CD14-positive monocyte (primary cell): ENCODE measurements around the gene SGK1. TPM values are rescaled to one million over a fixed set of nuclear protein-coding genes. Genes with fewer than 3 reads are reported as not detected.

Source experiments
- DNase-seq, 3 donors: peaks; one replicate each; pipeline ENCODE4 v3.0.0-alpha.2; 2011 to 2022
- H2AFZ ChIP-seq: 2 replicates; pipeline ENCODE4 v1.6.0; 2012; ENCODE audit warnings: mild to moderate bottlenecking, low read depth, low read length, inconsistent platforms; ENCODE audit not compliant: insufficient read depth, poor library complexity, severe bottlenecking
- H3K27ac ChIP-seq, 2 donors: 1 replicate in 1 of 2; 2 replicates in 1 of 2; pipeline ENCODE4 v1.5.1; 2012 to 2013; ENCODE audit warnings: low read length in 2 of 2, control low read depth in 1 of 2, inconsistent platforms in 1 of 2, low read depth in 1 of 2, mild to moderate bottlenecking in 1 of 2
- H3K27me3 ChIP-seq, 2 donors: one replicate each; pipeline versions ENCODE4 v1.6.0 to v1.6.1; 2011 to 2013; ENCODE audit warnings: low read length in 2 of 2; ENCODE audit not compliant: control insufficient read depth in 2 of 2, insufficient read depth in 2 of 2
- H3K36me3 ChIP-seq, 2 donors: replicated peaks in 1 of 2; 1 replicate in 1 of 2; 2 replicates in 1 of 2; pipeline versions ENCODE4 v1.5.1 to v1.6.1; 2012 to 2013; ENCODE audit warnings: low read length in 2 of 2, control low read depth in 1 of 2, inconsistent platforms in 1 of 2, mild to moderate bottlenecking in 1 of 2; ENCODE audit not compliant: insufficient read depth in 2 of 2, control insufficient read depth in 1 of 2
- H3K4me1 ChIP-seq, 2 donors: 1 replicate in 1 of 2; 2 replicates in 1 of 2; pipeline versions ENCODE4 v1.5.1 to v1.6.1; 2012 to 2013; ENCODE audit warnings: low read length in 2 of 2, control low read depth in 1 of 2, inconsistent platforms in 1 of 2, mild to moderate bottlenecking in 1 of 2, moderate library complexity in 1 of 2; ENCODE audit not compliant: insufficient read depth in 2 of 2, control insufficient read depth in 1 of 2
- H3K4me2 ChIP-seq: replicated peaks from 2 replicates; pipeline ENCODE3; 2012; ENCODE audit warnings: low read length, moderate library complexity, mild to moderate bottlenecking; ENCODE audit not compliant: poor library complexity, severe bottlenecking; ENCODE audit errors: extremely low read depth
- H3K4me3 ChIP-seq, 3 experiments: fragments of 200-600 bp in 1 of 3; sonication (generic) in 1 of 3; replicated peaks in 1 of 3; 1 replicate in 2 of 3; 2 replicates in 1 of 3; pipeline ENCODE4 v1.5.1; 2011 to 2013; ENCODE audit warnings: low read length in 3 of 3, mild to moderate bottlenecking in 3 of 3, control low read depth in 2 of 3, low read depth in 2 of 3, inconsistent platforms in 1 of 3, moderate library complexity in 1 of 3
- H3K79me2 ChIP-seq: 2 replicates; pipeline ENCODE4 v1.6.0; 2012; ENCODE audit warnings: mild to moderate bottlenecking, control low read depth, inconsistent platforms, low read length, moderate library complexity; ENCODE audit not compliant: insufficient read depth
- H3K9ac ChIP-seq: 2 replicates; pipeline ENCODE4 v1.6.0; 2017; ENCODE audit warnings: low read length, mild to moderate bottlenecking; ENCODE audit not compliant: insufficient read depth, poor library complexity, severe bottlenecking
- H3K9me3 ChIP-seq, 2 donors: replicated peaks in 1 of 2; 1 replicate in 1 of 2; 2 replicates in 1 of 2; pipeline versions ENCODE4 v1.5.1 to v1.6.1; 2012 to 2013; ENCODE audit warnings: low read length in 2 of 2, control low read depth in 1 of 2; ENCODE audit not compliant: control insufficient read depth in 1 of 2, insufficient read depth in 1 of 2
- H4K20me1 ChIP-seq: 2 replicates; pipeline ENCODE4 v1.6.0; 2012; ENCODE audit warnings: mild to moderate bottlenecking, low read length, control low read depth, moderate library complexity; ENCODE audit not compliant: insufficient read depth
- H3K27ac Mint-ChIP-seq, 7 donors: one replicate each; pipeline ENCODE4 v1.8.0; 2020; ENCODE audit warnings: mild to moderate bottlenecking in 7 of 7, mixed read lengths in 7 of 7, moderate library complexity in 6 of 7, inconsistent platforms in 2 of 7
- H3K27me3 Mint-ChIP-seq, 3 donors: one replicate each; pipeline ENCODE4 v1.8.0; 2021 to 2022; ENCODE audit warnings: low read depth in 3 of 3, mild to moderate bottlenecking in 3 of 3, mixed read lengths in 3 of 3, moderate library complexity in 3 of 3, inconsistent platforms in 1 of 3
- H3K36me3 Mint-ChIP-seq, 2 donors: one replicate each; pipeline ENCODE4 v1.8.0; 2020; ENCODE audit warnings: mixed read lengths in 2 of 2, inconsistent platforms in 1 of 2, mild to moderate bottlenecking in 1 of 2
- H3K4me1 Mint-ChIP-seq: one replicate; pipeline ENCODE4 v1.8.0; 2020; ENCODE audit warnings: mild to moderate bottlenecking, mixed read lengths
- H3K4me3 Mint-ChIP-seq, 2 donors: one replicate each; pipeline ENCODE4 v1.8.0; 2020; ENCODE audit warnings: mild to moderate bottlenecking in 2 of 2, mixed read lengths in 2 of 2, moderate library complexity in 1 of 2
- H3K9me3 Mint-ChIP-seq, 7 donors: one replicate each; pipeline ENCODE4 v1.8.0; 2020 to 2022; ENCODE audit warnings: mixed read lengths in 7 of 7, mild to moderate bottlenecking in 6 of 7, moderate library complexity in 6 of 7, inconsistent platforms in 2 of 7
- WGBS: methylation state at CpG from one replicate; pipeline ENCODE4 v1.1.5; 2013; ENCODE audit warnings: missing lambda C conversion rate; ENCODE audit not compliant: insufficient coverage; 5-methylcytosine and 5-hydroxymethylcytosine counted together
- intact Hi-C, 2 donors: fragments of 100-400 bp; cut with micrococcal nuclease; formaldehyde crosslinking; loops; one replicate each; pipeline versions ENCODE4 v1.15.0 to v1.15.1; 2023
- polyA plus RNA-seq, 3 donors: library from polyadenylated mRNA; depleted of rRNA in 1 of 3; unstranded in 2 of 3; stranded (reverse) in 1 of 3; fragments of 300-500 nt in 2 of 3; fragments of >200 nt in 1 of 3; fragmentation: Illumina TruSeq in 2 of 3; gene quantifications; 1 replicate in 2 of 3; 2 replicates in 1 of 3; pipeline ENCODE4 v1.2.3, GENCODE V29; 2012 to 2021
- TF ChIP-seq, protein P1 (sequence below): fragments of 200-600 bp; IDR thresholded peaks from one replicate; pipeline ENCODE4 v1.8.0; 2022; ENCODE audit warnings: antibody characterized with exemption, mild to moderate bottlenecking

The SGK1 gene
- polyA plus RNA-seq, 3 donors: 373 to 419 (median 407) TPM

GRCh38 chr6:134164300-134164699, 153.6 kb downstream of the SGK1 start:
- intact Hi-C loops: no loop called here
- Mint-ChIP-seq H3K27ac (no peak overlapping the region), H3K36me3 (peaks cover 17 to 29% of the 10 kb centered on the region in 2 donors), H3K4me3 (no peak overlapping the region), H3K4me1 (peaks cover 3% of the 10 kb centered on the region), H3K9me3 (no peaks in the 10 kb centered on the region), H3K27me3 (peaks cover 1 to 10% (median 2%) of the 10 kb centered on the region in 3 donors)
- TF ChIP-seq, protein P1, sequence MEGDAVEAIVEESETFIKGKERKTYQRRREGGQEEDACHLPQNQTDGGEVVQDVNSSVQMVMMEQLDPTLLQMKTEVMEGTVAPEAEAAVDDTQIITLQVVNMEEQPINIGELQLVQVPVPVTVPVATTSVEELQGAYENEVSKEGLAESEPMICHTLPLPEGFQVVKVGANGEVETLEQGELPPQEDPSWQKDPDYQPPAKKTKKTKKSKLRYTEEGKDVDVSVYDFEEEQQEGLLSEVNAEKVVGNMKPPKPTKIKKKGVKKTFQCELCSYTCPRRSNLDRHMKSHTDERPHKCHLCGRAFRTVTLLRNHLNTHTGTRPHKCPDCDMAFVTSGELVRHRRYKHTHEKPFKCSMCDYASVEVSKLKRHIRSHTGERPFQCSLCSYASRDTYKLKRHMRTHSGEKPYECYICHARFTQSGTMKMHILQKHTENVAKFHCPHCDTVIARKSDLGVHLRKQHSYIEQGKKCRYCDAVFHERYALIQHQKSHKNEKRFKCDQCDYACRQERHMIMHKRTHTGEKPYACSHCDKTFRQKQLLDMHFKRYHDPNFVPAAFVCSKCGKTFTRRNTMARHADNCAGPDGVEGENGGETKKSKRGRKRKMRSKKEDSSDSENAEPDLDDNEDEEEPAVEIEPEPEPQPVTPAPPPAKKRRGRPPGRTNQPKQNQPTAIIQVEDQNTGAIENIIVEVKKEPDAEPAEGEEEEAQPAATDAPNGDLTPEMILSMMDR: no peak
- Histone ChIP-seq H3K9ac (no peak overlapping the region), H3K27ac (no peak overlapping the region), H4K20me1 (peaks cover 17% of the 10 kb centered on the region), H3K4me1 (no peaks in the 10 kb centered on the region), H3K79me2 (no peaks in the 10 kb centered on the region), H3K4me2 (no peak overlapping the region), H3K4me3 (no peak overlapping the region), H3K9me3 (no peaks in the 10 kb centered on the region), H3K27me3 (no peaks in the 10 kb centered on the region), H2AFZ (no peak overlapping the region), H3K36me3 (peaks cover 18 to 21% of the 10 kb centered on the region in 2 donors)
- WGBS: 92% methylated on average over 6 of the region's 8 CpGs
- DNase-seq: no peak

DNA sequence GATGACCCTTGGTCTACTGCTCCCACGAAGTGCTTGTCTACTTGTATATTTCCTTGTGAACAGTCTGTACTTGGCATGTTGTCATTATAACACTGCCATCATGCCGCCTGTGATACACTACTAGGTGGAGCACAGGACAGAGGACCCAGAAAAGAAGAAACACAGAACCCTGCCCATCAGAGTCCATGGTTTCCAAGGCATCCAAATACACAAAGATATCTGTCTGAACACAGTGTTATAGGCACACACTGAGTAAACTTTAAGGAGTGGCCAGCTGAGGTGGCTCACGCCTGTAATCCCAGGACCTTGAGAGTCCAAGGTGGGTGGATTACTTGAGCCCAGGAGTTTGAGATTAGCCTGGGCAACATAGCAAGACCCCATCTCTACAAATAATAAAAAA, 155.0 kb downstream of the SGK1 start:
- 88% methylated on average over 1 of the region's 3 CpGs for WGBS
- Histone ChIP-seq H2AFZ (no peak overlapping the region), H3K36me3 (peaks cover 4 to 7% of the 10 kb centered on the region in 2 donors), H3K9ac (no peak overlapping the region), H3K4me3 (no peak overlapping the region), H3K27me3 (no peaks in the 10 kb centered on the region), H3K27ac (no peak overlapping the region), H3K79me2 (no peaks in the 10 kb centered on the region), H3K9me3 (no peaks in the 10 kb centered on the region), H3K4me1 (no peaks in the 10 kb centered on the region), H3K4me2 (no peak overlapping the region), H4K20me1 (peaks cover 4% of the 10 kb centered on the region)
- intact Hi-C loops: no loop called here
- DNase-seq: no peak
- peaks cover 5 to 15% of the 10 kb centered on the region in 2 donors for H3K36me3 Mint-ChIP-seq
- peaks cover 2% of the 10 kb centered on the region for H3K4me1 Mint-ChIP-seq
- H3K27ac Mint-ChIP-seq: no peak overlapping the region
- TF ChIP-seq, protein P1: no peak
- H3K9me3 Mint-ChIP-seq: peaks cover 0 to 2% (median 0%) of the 10 kb centered on the region in 7 donors
- H3K27me3 Mint-ChIP-seq: peaks cover 4 to 5% (median 5%) of the 10 kb centered on the region in 3 donors
- H3K4me3 Mint-ChIP-seq: no peak overlapping the region
